ENCODE results near the gene ONECUT3.
A peak's percentile ranks its signal among the peaks of the same experiment; 100 is the strongest.
"Not testable (repeated sequence)": the region's sequence is repeated elsewhere in the genome, so short reads cannot be mapped to it uniquely, and the experiment has no call there.

The ONECUT3 gene

GRCh38 chr19:1756705-1757465 lies 3.6 kb downstream of the ONECUT3 start:
- no peak for DNase-seq

GRCh38 chr19:1757468-1758230 lies 4.3 kb downstream of the ONECUT3 start:
- no peak for DNase-seq

- no peak for DNase-seq
These were observed 4.9 kb downstream of the ONECUT3 start for GRCh38 chr19:1758231-1758577.

- DNase-seq: no peak
These were observed 5.9 kb downstream of the ONECUT3 start for GRCh38 chr19:1758959-1759903.

- no peak for DNase-seq
These were observed 6.7 kb downstream of the ONECUT3 start for GRCh38 chr19:1760020-1760419.

- DNase-seq: not testable (repeated sequence)
These were observed 7.7 kb downstream of the ONECUT3 start for GRCh38 chr19:1760786-1761527.

GRCh38 chr19:1761528-1762242 lies 8.4 kb downstream of the ONECUT3 start:
- DNase-seq: no peak

GRCh38 chr19:1762243-1763117 lies 9.2 kb downstream of the ONECUT3 start:
- DNase-seq: no peak

GRCh38 chr19:1763648-1764639 lies 10.6 kb downstream of the ONECUT3 start:
- DNase-seq: no peak

- DNase-seq: no peak
These were observed 11.4 kb downstream of the ONECUT3 start for GRCh38 chr19:1764729-1765128.

GRCh38 chr19:1765232-1765903 lies 12.1 kb downstream of the ONECUT3 start:
- DNase-seq: no peak

- no peak for DNase-seq
These were observed 12.8 kb downstream of the ONECUT3 start for GRCh38 chr19:1765904-1766799.

GRCh38 chr19:1766800-1767352 lies 13.6 kb downstream of the ONECUT3 start:
- DNase-seq: no peak

- peak; percentile 5 for DNase-seq
These were observed 14.2 kb downstream of the ONECUT3 start for GRCh38 chr19:1767464-1767933.

- DNase-seq: no peak
These were observed 14.9 kb downstream of the ONECUT3 start for GRCh38 chr19:1768248-1768647.

GRCh38 chr19:1768918-1769644 lies 15.8 kb downstream of the ONECUT3 start:
- no peak for DNase-seq

GRCh38 chr19:1769645-1769985 lies 16.3 kb downstream of the ONECUT3 start:
- no peak for DNase-seq
